Measurements from ENCODE around the gene POMP.
A peak's percentile ranks its signal among the peaks of the same experiment; 100 is the strongest.

POMP gene

GRCh38 chr13:28717170-28717569 is 58.2 kb downstream of the POMP start:
- no peak for TF ChIP-seq Cebpa-rat (IDR thresholded peaks at IDR 0.05)
- peak overlapping the region in 5 of 11 experiments; percentile 13 to 79 (median 73); a peak in 4 of 22 replicates for H3K4me2 ChIP-seq
- H4K20me1 ChIP-seq, result no peaks in the 10 kb centered on the region
- H3K9ac ChIP-seq, result no peak overlapping the region
- peaks cover 10 to 29% (median 24%) of the 10 kb centered on the region in 11 experiments for H3K27me3 ChIP-seq
- no peak overlapping the region for H3K27ac ChIP-seq
- H3K36me3 ChIP-seq, result no peaks in the 10 kb centered on the region
- H3K4me3 ChIP-seq, result no peak overlapping the region
- peaks cover 10 to 18% (median 14%) of the 10 kb centered on the region in 11 experiments; a peak in 21 of 22 replicates for H3K9me3 ChIP-seq (replicated peaks in 1 of 11)
- H3K4me1 ChIP-seq, result peaks cover 3 to 20% (median 9%) of the 10 kb centered on the region in 10 experiments; a peak in 13 of 20 replicates

GRCh38 chr13:28718196-28718542 is 59.2 kb downstream of the POMP start:
- Histone ChIP-seq H3K9ac (peak overlapping the region; percentile 48 to 82 (median 75)), H3K4me2 (peak overlapping the region; percentile 64 to 80 (median 75)), H3K27ac (peak overlapping the region; percentile 42 to 82 (median 61); a peak in 19 of 22 replicates), H3K4me3 (peak overlapping the region; percentile 49 to 74 (median 68)), H3K4me1 (peaks cover 3 to 20% (median 9%) of the 10 kb centered on the region in 10 experiments; a peak in 13 of 20 replicates), H4K20me1 (no peaks in the 10 kb centered on the region), H3K27me3 (peaks cover 10 to 29% (median 24%) of the 10 kb centered on the region in 11 experiments), H3K9me3 (replicated peaks in 1 of 11) (peaks cover 10 to 18% (median 14%) of the 10 kb centered on the region in 11 experiments; a peak in 21 of 22 replicates), H3K36me3 (no peaks in the 10 kb centered on the region)
- peak in 4 of 11 experiments; percentile 18 to 36 (median 27); a peak in 5 of 22 replicates for TF ChIP-seq Cebpa-rat (IDR thresholded peaks at IDR 0.05)

- peak within 1 kb of the TSS; percentile 64 to 80 (median 75) for H3K4me2 ChIP-seq
- H3K9me3 ChIP-seq (replicated peaks in 1 of 11), result peaks cover 10 to 19% (median 16%) of the 10 kb centered on the region in 11 experiments
- peak within 1 kb of the TSS; percentile 48 to 82 (median 75) for H3K9ac ChIP-seq
- H3K27me3 ChIP-seq, result peaks cover 10 to 29% (median 24%) of the 10 kb centered on the region in 11 experiments
- peaks cover 3 to 20% (median 9%) of the 10 kb centered on the region in 10 experiments; a peak in 13 of 20 replicates for H3K4me1 ChIP-seq
- H3K36me3 ChIP-seq, result no peaks in the 10 kb centered on the region
- H3K4me3 ChIP-seq, result peak within 1 kb of the TSS; percentile 49 to 74 (median 68)
- TF ChIP-seq Cebpa-rat (IDR thresholded peaks at IDR 0.05), result no peak; a peak in 1 of 22 replicates
- peak within 1 kb of the TSS; percentile 42 to 82 (median 61); a peak in 20 of 22 replicates for H3K27ac ChIP-seq
- no peaks in the 10 kb centered on the region for H4K20me1 ChIP-seq
These were observed 59.8 kb downstream of the POMP start, which contains the start of gene SLC46A3 for GRCh38 chr13:28718543-28719226. SLC46A3 (minus strand) TSS chr13:28718970; CDS start chr13:28717998, 972 bp downstream.

- Histone ChIP-seq H3K36me3 (no peaks in the 10 kb centered on the region), H3K9ac (peak overlapping the region in 9 of 11 experiments; percentile 48 to 81 (median 71); a peak in 14 of 22 replicates), H3K4me2 (peak overlapping the region; percentile 64 to 80 (median 75)), H4K20me1 (no peaks in the 10 kb centered on the region), H3K27ac (peak overlapping the region in 1 of 11 experiments; percentile 78; a peak in 1 of 22 replicates), H3K4me3 (peak overlapping the region; percentile 49 to 74 (median 68)), H3K27me3 (peaks cover 10 to 29% (median 24%) of the 10 kb centered on the region in 11 experiments), H3K9me3 (replicated peaks in 1 of 11) (peaks cover 10 to 25% (median 19%) of the 10 kb centered on the region in 11 experiments), H3K4me1 (peaks cover 3 to 20% (median 9%) of the 10 kb centered on the region in 10 experiments; a peak in 13 of 20 replicates)
- TF ChIP-seq Cebpa-rat (IDR thresholded peaks at IDR 0.05), result no peak
These were observed 60.5 kb downstream of the POMP start for GRCh38 chr13:28719227-28720055.

- H3K36me3 ChIP-seq, result no peaks in the 10 kb centered on the region
- H3K4me1 ChIP-seq, result peaks cover 0 to 11% (median 4%) of the 10 kb centered on the region in 10 experiments; a peak in 6 of 20 replicates
- H3K27me3 ChIP-seq, result peaks cover 4 to 10% (median 7%) of the 10 kb centered on the region in 11 experiments
- H3K9me3 ChIP-seq (replicated peaks in 1 of 11), result peaks cover 3 to 17% (median 11%) of the 10 kb centered on the region in 11 experiments
- no peak overlapping the region for H3K4me3 ChIP-seq
- H3K27ac ChIP-seq, result no peak overlapping the region
- H3K4me2 ChIP-seq, result no peak overlapping the region
- no peak for TF ChIP-seq Cebpa-rat (IDR thresholded peaks at IDR 0.05)
- no peaks in the 10 kb centered on the region for H4K20me1 ChIP-seq
- H3K9ac ChIP-seq, result no peak overlapping the region
These were observed 64.9 kb downstream of the POMP start for GRCh38 chr13:28723806-28724205.

GRCh38 chr13:28725046-28725610 is 66.2 kb downstream of the POMP start:
- Histone ChIP-seq H3K9me3 (replicated peaks in 1 of 11) (peaks cover 0 to 8% (median 6%) of the 10 kb centered on the region in 11 experiments; a peak in 7 of 22 replicates), H3K4me2 (0 out of 22 replicates have a peak overlapping the region, but pooled peaks of 1 of the 11 experiments have one; percentile 26)
- no peak for TF ChIP-seq Cebpa-rat (IDR thresholded peaks at IDR 0.05)

More at GRCh38 chr13:28725046-28725610, 66.2 kb downstream of the POMP start:
- Histone ChIP-seq H4K20me1 (no peaks in the 10 kb centered on the region), H3K4me3 (no peak overlapping the region), H3K9ac (no peak overlapping the region), H3K36me3 (no peaks in the 10 kb centered on the region), H3K4me1 (peaks cover 0 to 8% (median 4%) of the 10 kb centered on the region in 10 experiments; a peak in 4 of 20 replicates), H3K27me3 (no peaks in the 10 kb centered on the region), H3K27ac (no peak overlapping the region)
